ENCODE data around the gene PDSS2. TPM values are rescaled to one million over a fixed set of nuclear protein-coding genes. Genes with fewer than 3 reads are reported as not detected.

PDSS2 gene
- total and polyA plus RNA-seq, 4 donors, result 10.5 to 20.9 (median 16.0) TPM

- no peaks in the 10 kb centered on the region for H3K27me3 ChIP-seq (ENCODE audit: control insufficient read depth in 4 of 4, insufficient read depth in 4 of 4, low read length in 3 of 4)
- no peaks in the 10 kb centered on the region for H3K9me3 ChIP-seq (ENCODE audit: control insufficient read depth in 4 of 4, low read length in 3 of 4)
- peaks cover 5 to 31% (median 20%) of the 10 kb centered on the region in 4 donors for H3K4me1 ChIP-seq (ENCODE audit: control insufficient read depth in 4 of 4, insufficient read depth in 4 of 4, low read length in 3 of 4)
- no peak overlapping the region for H3K4me3 ChIP-seq (ENCODE audit: low read depth in 1 of 3, low read length in 3 of 3)
- H3K36me3 ChIP-seq (ENCODE audit: control insufficient read depth in 4 of 4, insufficient read depth in 3 of 4, low read depth in 1 of 4, low read length in 3 of 4), result no peaks in the 10 kb centered on the region
- no peak overlapping the region for H3K27ac ChIP-seq (ENCODE audit: low read depth in 1 of 2, low read length in 2 of 2)
- no peak for DNase-seq (ENCODE audit: low spot score)
- 99% methylated on average over 4 of the region's 4 CpGs for WGBS
- no peak overlapping the region for H3K9ac ChIP-seq (ENCODE audit: low read depth in 1 of 2, low read length in 2 of 2)
- no peak for TF ChIP-seq GABPA (IDR thresholded peaks at IDR 0.05 in 1 of 2, conservative IDR thresholded peaks at IDR 0.05 in 1 of 2)
- TF ChIP-seq REST (IDR thresholded peaks at IDR 0.05), result no peak
- no peak for TF ChIP-seq CTCF (IDR thresholded peaks at IDR 0.05; ENCODE audit: low read depth, low read length, missing input control)
- TF ChIP-seq SP1 (IDR thresholded peaks at IDR 0.05), result no peak
Observed at GRCh38 chr6:107219851-107220250, 239.5 kb downstream of the PDSS2 start.

- Histone ChIP-seq H3K4me1 (ENCODE audit: control insufficient read depth in 4 of 4, insufficient read depth in 4 of 4, low read length in 3 of 4) (peaks cover 5 to 29% (median 20%) of the 10 kb centered on the region in 4 donors), H3K9ac (ENCODE audit: low read depth in 1 of 2, low read length in 2 of 2) (no peak overlapping the region), H3K9me3 (ENCODE audit: control insufficient read depth in 4 of 4, low read length in 3 of 4) (no peaks in the 10 kb centered on the region), H3K27ac (ENCODE audit: low read depth in 1 of 2, low read length in 2 of 2) (no peak overlapping the region), H3K27me3 (ENCODE audit: control insufficient read depth in 4 of 4, insufficient read depth in 4 of 4, low read length in 3 of 4) (no peaks in the 10 kb centered on the region), H3K4me3 (ENCODE audit: low read depth in 1 of 3, low read length in 3 of 3) (no peak overlapping the region), H3K36me3 (ENCODE audit: control insufficient read depth in 4 of 4, insufficient read depth in 3 of 4, low read depth in 1 of 4, low read length in 3 of 4) (no peaks in the 10 kb centered on the region)
- TF ChIP-seq RXRA (IDR thresholded peaks at IDR 0.05) (no peak), RAD21 (IDR thresholded peaks at IDR 0.05) (no peak), GABPA (IDR thresholded peaks at IDR 0.05 in 1 of 2, conservative IDR thresholded peaks at IDR 0.05 in 1 of 2) (no peak), CTCF (IDR thresholded peaks at IDR 0.05; ENCODE audit: low read depth, low read length, missing input control) (no peak), JUND (IDR thresholded peaks at IDR 0.05) (no peak), EGR1 (IDR thresholded peaks at IDR 0.05; ENCODE audit: low read depth in 2 of 2) (no peak), YY1 (IDR thresholded peaks at IDR 0.05) (no peak), HNF4G (IDR thresholded peaks at IDR 0.05) (no peak)
- no peak for DNase-seq (ENCODE audit: low spot score)
- WGBS, result 71% methylated on average over 2 of the region's 2 CpGs
Observed at GRCh38 chr6:107218142-107218541, 241.2 kb downstream of the PDSS2 start.
